H9 (cell line): ENCODE measurements around the gene GPR176. TPM values are rescaled to one million over a fixed set of nuclear protein-coding genes. Genes with fewer than 3 reads are reported as not detected.

Source experiments
- DNase-seq: peaks from one replicate; pipeline ENCODE4 v3.0.0-alpha.2; 2017
- H2AFZ ChIP-seq: one replicate; pipeline ENCODE4 v1.6.1; 2013; ENCODE audit warnings: mild to moderate bottlenecking, low read length, control low read depth, moderate library complexity
- H2AK5ac ChIP-seq: 2 replicates; pipeline ENCODE4 v1.6.1; 2013; ENCODE audit warnings: low read length, control low read depth, mixed read lengths; ENCODE audit not compliant: insufficient read length
- H2BK120ac ChIP-seq: one replicate; pipeline ENCODE4 v1.6.1; 2013; ENCODE audit warnings: low read depth, mild to moderate bottlenecking, low read length, control low read depth, inconsistent platforms; ENCODE audit not compliant: poor library complexity, severe bottlenecking
- H2BK12ac ChIP-seq: 2 replicates; pipeline ENCODE4 v1.6.1; 2013; ENCODE audit warnings: low read length, control low read depth, mixed read lengths, low read depth; ENCODE audit not compliant: insufficient read length
- H2BK15ac ChIP-seq: 2 replicates; pipeline ENCODE4 v1.6.1; 2013; ENCODE audit warnings: low read depth, low read length, control low read depth
- H2BK20ac ChIP-seq: one replicate; pipeline ENCODE4 v1.6.1; 2013; ENCODE audit warnings: low read depth, mild to moderate bottlenecking, low read length, control low read depth, inconsistent platforms; ENCODE audit not compliant: poor library complexity, severe bottlenecking
- H2BK5ac ChIP-seq: 2 replicates; pipeline ENCODE4 v1.6.1; 2013; ENCODE audit warnings: low read length, control low read depth, mixed read lengths; ENCODE audit not compliant: insufficient read length
- H3K14ac ChIP-seq: 2 replicates; pipeline ENCODE4 v1.6.1; 2013; ENCODE audit warnings: low read length, control low read depth; ENCODE audit not compliant: insufficient read depth
- H3K18ac ChIP-seq: 2 replicates; pipeline ENCODE4 v1.6.1; 2013; ENCODE audit warnings: low read depth, mild to moderate bottlenecking, mixed read lengths, low read length, control low read depth; ENCODE audit not compliant: insufficient read length
- H3K23ac ChIP-seq: 2 replicates; pipeline ENCODE4 v1.6.1; 2013; ENCODE audit warnings: low read length, control low read depth, mixed read lengths, low read depth; ENCODE audit not compliant: insufficient read length
- H3K23me2 ChIP-seq: 2 replicates; pipeline ENCODE4 v1.6.1; 2013; ENCODE audit warnings: low read depth, mild to moderate bottlenecking, mixed read lengths, low read length, control low read depth; ENCODE audit not compliant: insufficient read length, poor library complexity, severe bottlenecking
- H3K27ac ChIP-seq: 2 replicates; pipeline ENCODE4 v1.5.1; 2013; ENCODE audit warnings: low read length, control low read depth, mixed read lengths, low read depth; ENCODE audit not compliant: insufficient read length
- H3K27me3 ChIP-seq: 2 replicates; pipeline ENCODE4 v1.6.1; 2013; ENCODE audit warnings: low read length, control low read depth, inconsistent platforms; ENCODE audit not compliant: insufficient read depth
- H3K4ac ChIP-seq: 2 replicates; pipeline ENCODE4 v1.6.1; 2013; ENCODE audit warnings: low read depth, mild to moderate bottlenecking, control low read depth, inconsistent platforms, low read length, moderate library complexity
- H3K4me1 ChIP-seq: 2 replicates; pipeline ENCODE4 v1.6.1; 2013; ENCODE audit warnings: low read length, control low read depth, inconsistent platforms; ENCODE audit not compliant: insufficient read depth
- H3K4me2 ChIP-seq: 2 replicates; pipeline ENCODE4 v1.6.1; 2013; ENCODE audit warnings: low read length, control low read depth, mixed read lengths; ENCODE audit not compliant: insufficient read length, insufficient read depth
- H3K56ac ChIP-seq: 2 replicates; pipeline ENCODE4 v1.6.1; 2013; ENCODE audit warnings: low read depth, mild to moderate bottlenecking, mixed read lengths, low read length, control low read depth; ENCODE audit not compliant: insufficient read length
- H3K79me1 ChIP-seq: 2 replicates; pipeline ENCODE4 v1.6.1; 2013; ENCODE audit warnings: low read depth, mild to moderate bottlenecking, moderate library complexity, low read length, control low read depth, inconsistent platforms; ENCODE audit not compliant: insufficient read depth, poor library complexity, severe bottlenecking
- H3K79me2 ChIP-seq: 2 replicates; pipeline ENCODE4 v1.6.1; 2013; ENCODE audit warnings: low read length, control low read depth, inconsistent platforms; ENCODE audit not compliant: insufficient read depth
- H3K9ac ChIP-seq: 2 replicates; pipeline ENCODE4 v1.6.1; 2013; ENCODE audit warnings: low read length, control low read depth, mixed read lengths; ENCODE audit not compliant: insufficient read length; ENCODE audit errors: extremely low read depth
- H3K9me3 ChIP-seq: one replicate; pipeline ENCODE4 v1.6.1; 2013; ENCODE audit warnings: low read depth, low read length, inconsistent platforms; ENCODE audit not compliant: control insufficient read depth
- H3T11ph ChIP-seq: one replicate; pipeline ENCODE4 v1.6.1; 2013; ENCODE audit warnings: mild to moderate bottlenecking, low read length, control low read depth, inconsistent platforms
- H4K20me1 ChIP-seq: one replicate; pipeline ENCODE4 v1.6.1; 2013; ENCODE audit not compliant: control insufficient read depth, insufficient read length, insufficient read depth
- H4K5ac ChIP-seq: 2 replicates; pipeline ENCODE4 v1.6.1; 2013; ENCODE audit warnings: low read depth, mild to moderate bottlenecking, mixed read lengths, low read length, control low read depth; ENCODE audit not compliant: insufficient read length
- H4K8ac ChIP-seq: replicated peaks from 2 replicates; pipeline ENCODE4 v1.6.1; 2013; ENCODE audit warnings: low read length, control low read depth, mixed read lengths, low read depth; ENCODE audit not compliant: insufficient read length
- H4K91ac ChIP-seq: 2 replicates; pipeline ENCODE4 v1.6.1; 2013; ENCODE audit warnings: low read depth, mild to moderate bottlenecking, moderate library complexity, mixed read lengths, low read length, control low read depth; ENCODE audit not compliant: insufficient read length
- H3K27ac Mint-ChIP-seq, 3 experiments: 2 replicates in 2 of 3; 3 replicates in 1 of 3; pipeline ENCODE4 v1.8.0; 2020 to 2021; ENCODE audit warnings: mixed read lengths in 3 of 3, mild to moderate bottlenecking in 1 of 3, moderate library complexity in 1 of 3
- H3K27me3 Mint-ChIP-seq: 2 replicates; pipeline ENCODE4 v1.8.0; 2021; ENCODE audit warnings: low read depth, mild to moderate bottlenecking, moderate library complexity, mixed read lengths
- H3K36me3 Mint-ChIP-seq, 3 experiments: 2 replicates in 2 of 3; 3 replicates in 1 of 3; pipeline ENCODE4 v1.8.0; 2020 to 2021; ENCODE audit warnings: low read depth in 3 of 3, mixed read lengths in 3 of 3; ENCODE audit not compliant: insufficient read depth in 1 of 3
- H3K4me1 Mint-ChIP-seq, 2 experiments: 2 replicates each; pipeline ENCODE4 v1.8.0; 2020; ENCODE audit warnings: mixed read lengths in 2 of 2
- H3K4me3 Mint-ChIP-seq, 2 experiments: 2 replicates in 1 of 2; 3 replicates in 1 of 2; pipeline ENCODE4 v1.8.0; 2020 to 2021; ENCODE audit warnings: mild to moderate bottlenecking in 2 of 2, mixed read lengths in 2 of 2, moderate library complexity in 1 of 2
- H3K9me3 Mint-ChIP-seq, 2 experiments: 2 replicates in 1 of 2; 3 replicates in 1 of 2; pipeline ENCODE4 v1.8.0; 2020; ENCODE audit warnings: mild to moderate bottlenecking in 2 of 2, mixed read lengths in 2 of 2, moderate library complexity in 1 of 2
- WGBS: extraction: QIAGEN DNeasy Blood & Tissue Kit; methylation state at CpG from one replicate; pipeline ENCODE4 v1.1.7; 2013; ENCODE audit warnings: missing lambda C conversion rate, low lambda C conversion rate, mixed read lengths; ENCODE audit not compliant: insufficient read length; ENCODE audit errors: extremely low coverage; 5-methylcytosine and 5-hydroxymethylcytosine counted together
- total RNA-seq: library from RNA; stranded (reverse); gene quantifications from 2 replicates; pipeline ENCODE4 v1.2.1, GENCODE V29; 2021
- TF ChIP-seq, protein P1 (sequence below): fragments of 200-600 bp; sonication (generic); conservative IDR thresholded peaks from 3 replicates; pipeline ENCODE4 v1.8.0; 2021; ENCODE audit warnings: antibody characterized with exemption, mild to moderate bottlenecking

The GPR176 gene
- total RNA-seq, 1 experiment from 2014 or later: 132 TPM

DNA sequence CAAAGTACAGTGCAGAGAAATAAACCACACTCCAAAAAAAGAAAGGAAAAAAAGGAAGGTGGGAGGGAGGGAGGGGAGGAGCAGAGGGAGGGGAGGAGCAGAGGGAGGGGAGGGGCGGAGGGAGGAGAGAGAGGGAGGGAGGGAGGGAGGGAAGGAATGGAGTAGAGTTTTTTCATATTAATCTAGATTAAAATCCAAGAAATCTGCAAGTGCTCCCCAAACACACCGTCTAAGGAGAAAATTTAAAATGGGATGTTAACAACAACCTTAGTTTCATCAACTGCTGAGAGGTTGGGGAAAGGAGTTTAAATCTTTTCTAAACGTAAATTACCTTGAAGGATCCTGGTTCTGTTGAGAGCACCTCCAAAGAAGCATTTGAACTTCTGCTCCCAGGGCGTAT, 144.0 kb downstream of the GPR176 start:
- Mint-ChIP-seq H3K36me3 (peaks cover 0 to 2% (median 0%) of the 10 kb centered on the region in 3 experiments; a peak in 2 of 7 replicates), H3K4me3 (no peak overlapping the region)
- H3K27ac ChIP-seq: no peak overlapping the region

More for the DNA sequence above, 144.0 kb downstream of the GPR176 start:
- Histone ChIP-seq H2AK5ac (no peak overlapping the region), H2BK20ac (no peak overlapping the region), H3K79me1 (no peaks in the 10 kb centered on the region), H2BK5ac (no peak overlapping the region), H2AFZ (no peak overlapping the region), H3K79me2 (no peaks in the 10 kb centered on the region), H3K4me1 (no peaks in the 10 kb centered on the region; the same call in 1 of the 2 replicates), H3K9ac (no peak overlapping the region), H3K27me3 (no peaks in the 10 kb centered on the region), H4K91ac (no peak overlapping the region), H2BK120ac (no peak overlapping the region), H3K56ac (no peak overlapping the region), H3T11ph (no peak overlapping the region), H3K23me2 (no peaks in the 10 kb centered on the region), H4K5ac (no peak overlapping the region), H4K8ac (no peak overlapping the region), H3K4me2 (no peak overlapping the region), H2BK15ac (no peak overlapping the region), H4K20me1 (no peaks in the 10 kb centered on the region), H3K4ac (no peak overlapping the region), H2BK12ac (no peak overlapping the region), H3K23ac (no peak overlapping the region), H3K14ac (no peak overlapping the region), H3K9me3 (no peaks in the 10 kb centered on the region), H3K18ac (no peak overlapping the region)
- Mint-ChIP-seq H3K27ac (no peak overlapping the region), H3K4me1 (peaks cover 17 to 24% of the 10 kb centered on the region in 2 experiments), H3K9me3 (no peaks in the 10 kb centered on the region; a peak in 2 of 5 replicates), H3K27me3 (no peaks in the 10 kb centered on the region)
- TF ChIP-seq, protein P1, sequence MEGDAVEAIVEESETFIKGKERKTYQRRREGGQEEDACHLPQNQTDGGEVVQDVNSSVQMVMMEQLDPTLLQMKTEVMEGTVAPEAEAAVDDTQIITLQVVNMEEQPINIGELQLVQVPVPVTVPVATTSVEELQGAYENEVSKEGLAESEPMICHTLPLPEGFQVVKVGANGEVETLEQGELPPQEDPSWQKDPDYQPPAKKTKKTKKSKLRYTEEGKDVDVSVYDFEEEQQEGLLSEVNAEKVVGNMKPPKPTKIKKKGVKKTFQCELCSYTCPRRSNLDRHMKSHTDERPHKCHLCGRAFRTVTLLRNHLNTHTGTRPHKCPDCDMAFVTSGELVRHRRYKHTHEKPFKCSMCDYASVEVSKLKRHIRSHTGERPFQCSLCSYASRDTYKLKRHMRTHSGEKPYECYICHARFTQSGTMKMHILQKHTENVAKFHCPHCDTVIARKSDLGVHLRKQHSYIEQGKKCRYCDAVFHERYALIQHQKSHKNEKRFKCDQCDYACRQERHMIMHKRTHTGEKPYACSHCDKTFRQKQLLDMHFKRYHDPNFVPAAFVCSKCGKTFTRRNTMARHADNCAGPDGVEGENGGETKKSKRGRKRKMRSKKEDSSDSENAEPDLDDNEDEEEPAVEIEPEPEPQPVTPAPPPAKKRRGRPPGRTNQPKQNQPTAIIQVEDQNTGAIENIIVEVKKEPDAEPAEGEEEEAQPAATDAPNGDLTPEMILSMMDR: no peak
- WGBS: no CpG with 5 or more reads among the region's 4 CpGs
- DNase-seq: no peak
